Tibial artery (tissue), 4 donors: ENCODE measurements around the gene PRM2.

Experiments
- DNase-seq, 2 donors: peaks; one replicate each; pipeline ENCODE4 v3.0.0-alpha.2; 2019
- H3K27ac ChIP-seq, 2 donors: fragments of 200-600 bp; sonication (generic) in 1 of 2; 1 replicate in 1 of 2; 2 replicates in 1 of 2; pipeline ENCODE4 v1.5.1; 2018 to 2019; ENCODE audit warnings: mild to moderate bottlenecking in 1 of 2
- H3K27me3 ChIP-seq, 2 donors: fragments of 200-600 bp; sonication (generic) in 1 of 2; one replicate each; pipeline versions ENCODE4 v1.5.1 to v1.6.0; 2016 to 2019
- H3K36me3 ChIP-seq, 3 donors: fragments of 200-600 bp; sonication (generic) in 2 of 3; one replicate each; pipeline ENCODE4 v1.5.1; 2016 to 2019; ENCODE audit warnings: mild to moderate bottlenecking in 2 of 3
- H3K4me1 ChIP-seq, 4 donors: fragments of 200-600 bp; sonication (generic) in 2 of 4; 1 replicate in 3 of 4; 2 replicates in 1 of 4; pipeline ENCODE4 v1.5.1; 2016 to 2019
- H3K4me3 ChIP-seq, 2 donors: fragments of 200-600 bp; sonication (generic) in 1 of 2; 1 replicate in 1 of 2; 2 replicates in 1 of 2; pipeline ENCODE4 v1.5.1; 2018 to 2019; ENCODE audit warnings: mild to moderate bottlenecking in 2 of 2
- H3K9me3 ChIP-seq, 3 donors: fragments of 200-600 bp; sonication (generic) in 1 of 3; one replicate each; pipeline ENCODE4 v1.5.1; 2016 to 2019
- CTCF ChIP-seq, 2 experiments: fragments of 200-600 bp in 1 of 2; fragments of 450-650 bp in 1 of 2; IDR thresholded peaks; one replicate each; pipeline ENCODE4 v1.5.1; 2017 to 2019; ENCODE audit warnings: antibody characterized with exemption in 2 of 2, mild to moderate bottlenecking in 1 of 2, moderate library complexity in 1 of 2
- intact Hi-C: fragments of 100-400 bp; cut with DNase I; formaldehyde crosslinking; loops from one replicate; pipeline ENCODE4 v1.15.0; 2023; ENCODE audit warnings: low total_unique reads

PRM2 gene

GRCh38 chr16:11257131-11257938 lies 18.9 kb downstream of the PRM2 start:
- H3K9me3 ChIP-seq: no peaks in the 10 kb centered on the region
- H3K4me3 ChIP-seq: peak overlapping the region; percentile 73 to 81
- peaks cover 0 to 52% (median 36%) of the 10 kb centered on the region in 4 donors for H3K4me1 ChIP-seq
- DNase-seq: peak; percentile 83 to 92
- no peaks in the 10 kb centered on the region for H3K36me3 ChIP-seq
- intact Hi-C loops: loop anchor here (2.0 to 5.0 kb wide), 2 partner anchors 287 to 525 kb away; no protein-coding TSS in a partner anchor
- peak; percentile 71 to 77 for TF ChIP-seq CTCF (IDR thresholded peaks at IDR 0.05)
- H3K27me3 ChIP-seq: no peaks in the 10 kb centered on the region
- H3K27ac ChIP-seq: peak overlapping the region; percentile 93 to 96

- TF ChIP-seq CTCF (IDR thresholded peaks at IDR 0.05): no peak
Measured at GRCh38 chr16:11256661-11257130, 19.6 kb downstream of the PRM2 start.

GRCh38 chr16:11255737-11256660 lies 20.3 kb downstream of the PRM2 start, which contains the start of gene SOCS1:
TSS of gene SOCS1 (minus strand) at chr16:11256204. CDS start at chr16:11255478, 726 bp downstream.
- intact Hi-C loops: loop anchor here (2.0 to 5.0 kb wide), 2 partner anchors 285 to 526 kb away; no protein-coding TSS in a partner anchor
- peak; percentile 74 to 91 for DNase-seq
- Histone ChIP-seq H3K36me3 (no peaks in the 10 kb centered on the region), H3K27me3 (no peaks in the 10 kb centered on the region), H3K27ac (peak within 1 kb of the TSS; percentile 93 to 96), H3K9me3 (no peaks in the 10 kb centered on the region), H3K4me3 (peak within 1 kb of the TSS; percentile 73 to 81), H3K4me1 (peaks cover 0 to 52% (median 36%) of the 10 kb centered on the region in 4 donors)
- peak; percentile 90 to 96 for TF ChIP-seq CTCF (IDR thresholded peaks at IDR 0.05)

More at GRCh38 chr16:11256661-11257130, 19.6 kb downstream of the PRM2 start:
- H3K4me1 ChIP-seq: peaks cover 0 to 52% (median 36%) of the 10 kb centered on the region in 4 donors
- no peaks in the 10 kb centered on the region for H3K9me3 ChIP-seq
- H3K27ac ChIP-seq: peak overlapping the region; percentile 93 to 96
- H3K27me3 ChIP-seq: no peaks in the 10 kb centered on the region
- H3K36me3 ChIP-seq: no peaks in the 10 kb centered on the region
- DNase-seq: peak; percentile 56 to 86
- intact Hi-C loops: loop anchor here (2.0 to 5.0 kb wide), 2 partner anchors 286 to 526 kb away; no protein-coding TSS in a partner anchor
- H3K4me3 ChIP-seq: peak overlapping the region; percentile 73 to 81

GRCh38 chr16:11254913-11255736 lies 21.2 kb downstream of the PRM2 start:
- H3K9me3 ChIP-seq: no peaks in the 10 kb centered on the region
- no peaks in the 10 kb centered on the region for H3K27me3 ChIP-seq
- DNase-seq: peak; percentile 31 to 74
- H3K36me3 ChIP-seq: no peaks in the 10 kb centered on the region
- peaks cover 0 to 52% (median 36%) of the 10 kb centered on the region in 4 donors for H3K4me1 ChIP-seq
- peak in 1 of 2 experiments; percentile 14 for TF ChIP-seq CTCF (IDR thresholded peaks at IDR 0.05)
- H3K4me3 ChIP-seq: peak overlapping the region; percentile 73 to 81
- peak overlapping the region; percentile 93 to 96 for H3K27ac ChIP-seq
- intact Hi-C loops: loop anchor here (5.0 kb wide), 1 partner anchor 527 kb away; no protein-coding TSS in a partner anchor
